IMR-90 (cell line): ENCODE measurements around the gene CERS6. TPM values are rescaled to one million over a fixed set of nuclear protein-coding genes. Genes with fewer than 3 reads are reported as not detected.

ENCODE experiments used
- ATAC-seq: fragments of 200-7000 bp; cut with Tn5 transposase; 2 replicates; pipeline ENCODE4 v1.9.1; 2020; ENCODE audit warnings: low read depth, mild to moderate bottlenecking, moderate library complexity
- BruUV-seq: library from RNA; stranded (reverse); fragments of 400-500 nt; replicated peaks from 2 replicates; lab custom pipeline; 2021; lab: Mats Ljungman, UMichigan
- CTCF ChIA-PET: fragments of 300-600 bp; formaldehyde crosslinking; extraction: SDS; loops from one replicate; lab custom pipeline; 2021; ENCODE audit warnings: antibody characterized with exemption; lab: Yijun Ruan, JAX
- POLR2A ChIA-PET: fragments of 300-600 bp; sonication (Branson Sonifier 250); formaldehyde crosslinking; loops from one replicate; lab custom pipeline; 2022; ENCODE audit warnings: antibody characterized with exemption; ENCODE audit not compliant: unreplicated experiment; lab: Charles Lee
- DNase-seq: peaks from one replicate; pipeline ENCODE4 v3.0.0; 2013
- H2AFZ ChIP-seq: replicated peaks from 2 replicates; pipeline ENCODE3; 2013; ENCODE audit warnings: low read length, mild to moderate bottlenecking; ENCODE audit not compliant: poor library complexity
- H2AK5ac ChIP-seq: 2 replicates; pipeline ENCODE4 v1.6.1; 2013; ENCODE audit warnings: low read depth, low read length, inconsistent platforms
- H2AK9ac ChIP-seq: replicated peaks from 2 replicates; pipeline ENCODE3; 2013; ENCODE audit warnings: mild to moderate bottlenecking, low read depth, low read length, moderate library complexity; ENCODE audit not compliant: poor library complexity
- H2BK120ac ChIP-seq: 2 replicates; pipeline ENCODE4 v1.6.1; 2013; ENCODE audit warnings: low read depth, low read length, inconsistent platforms
- H2BK15ac ChIP-seq: 3 replicates; pipeline ENCODE4 v1.6.1; 2013; ENCODE audit warnings: low read depth, low read length, inconsistent platforms
- H2BK20ac ChIP-seq: 2 replicates; pipeline ENCODE4 v1.6.1; 2013; ENCODE audit warnings: low read depth, mild to moderate bottlenecking, inconsistent platforms, low read length, moderate library complexity
- H2BK5ac ChIP-seq: 2 replicates; pipeline ENCODE4 v1.6.1; 2013; ENCODE audit warnings: mild to moderate bottlenecking, low read depth, low read length, inconsistent platforms; ENCODE audit not compliant: poor library complexity, severe bottlenecking
- H3K14ac ChIP-seq: replicated peaks from 2 replicates; pipeline ENCODE4 v1.6.1; 2013; ENCODE audit warnings: low read depth, low read length, inconsistent platforms
- H3K18ac ChIP-seq: 2 replicates; pipeline ENCODE4 v1.6.1; 2013; ENCODE audit warnings: low read depth, low read length, control low read depth
- H3K23ac ChIP-seq: 2 replicates; pipeline ENCODE4 v1.6.1; 2013; ENCODE audit warnings: low read depth, low read length, inconsistent platforms
- H3K27ac ChIP-seq: 2 replicates; pipeline ENCODE4 v1.5.1; 2013; ENCODE audit warnings: mild to moderate bottlenecking, control low read depth, low read length; ENCODE audit not compliant: insufficient read depth
- H3K27me3 ChIP-seq: 2 replicates; pipeline ENCODE4 v1.6.1; 2013; ENCODE audit warnings: low read length; ENCODE audit not compliant: control insufficient read depth, insufficient read depth
- H3K36me3 ChIP-seq: 2 replicates; pipeline ENCODE4 v1.6.1; 2013; ENCODE audit warnings: low read length, mixed read lengths; ENCODE audit not compliant: control insufficient read depth, insufficient read depth
- H3K4ac ChIP-seq: 2 replicates; pipeline ENCODE4 v1.6.1; 2013; ENCODE audit warnings: low read depth, low read length, inconsistent platforms
- H3K4me1 ChIP-seq: 2 replicates; pipeline ENCODE4 v1.6.1; 2013; ENCODE audit warnings: low read length, mixed read lengths; ENCODE audit not compliant: control insufficient read depth, insufficient read depth
- H3K4me2 ChIP-seq: 2 replicates; pipeline ENCODE4 v1.6.1; 2013; ENCODE audit warnings: low read depth, mild to moderate bottlenecking, control low read depth, low read length, moderate library complexity
- H3K4me3 ChIP-seq: 2 replicates; pipeline ENCODE4 v1.5.1; 2013; ENCODE audit warnings: low read depth, mild to moderate bottlenecking, control low read depth, low read length, moderate library complexity; ENCODE audit not compliant: insufficient read depth
- H3K56ac ChIP-seq: 2 replicates; pipeline ENCODE4 v1.6.1; 2013; ENCODE audit warnings: low read length, inconsistent platforms; ENCODE audit not compliant: insufficient read depth; ENCODE audit errors: extremely low read depth
- H3K79me1 ChIP-seq, 2 experiments: 2 replicates each; pipeline ENCODE4 v1.6.1; 2013; ENCODE audit warnings: low read length in 2 of 2, inconsistent platforms in 1 of 2, low read depth in 1 of 2
- H3K9ac ChIP-seq: 2 replicates; pipeline ENCODE4 v1.6.1; 2013; ENCODE audit warnings: low read depth, low read length, control low read depth
- H3K9me1 ChIP-seq: 2 replicates; pipeline ENCODE4 v1.6.1; 2013; ENCODE audit warnings: low read length, inconsistent platforms; ENCODE audit not compliant: insufficient read depth
- H3K9me3 ChIP-seq: 2 replicates; pipeline ENCODE4 v1.6.1; 2013; ENCODE audit warnings: low read length; ENCODE audit not compliant: control insufficient read depth, insufficient read depth
- H4K20me1 ChIP-seq: 2 replicates; pipeline ENCODE4 v1.6.1; 2013; ENCODE audit warnings: low read length, inconsistent platforms; ENCODE audit not compliant: insufficient read depth
- H4K5ac ChIP-seq: 2 replicates; pipeline ENCODE4 v1.6.1; 2013; ENCODE audit warnings: mild to moderate bottlenecking, low read depth, low read length, control low read depth
- H4K8ac ChIP-seq, 2 experiments: 2 replicates each; pipeline ENCODE4 v1.6.1; 2013; ENCODE audit warnings: low read depth in 2 of 2, low read length in 2 of 2, control low read depth in 1 of 2, inconsistent platforms in 1 of 2
- H4K91ac ChIP-seq: 2 replicates; pipeline ENCODE4 v1.6.1; 2013; ENCODE audit warnings: low read depth, low read length, inconsistent platforms; ENCODE audit not compliant: insufficient read depth
- BHLHE40 ChIP-seq: fragments of 150-350 bp; IDR thresholded peaks from 2 replicates; pipeline ENCODE4 v1.6.1; 2016; ENCODE audit warnings: mild to moderate bottlenecking, low read depth, low read length
- CEBPB ChIP-seq: IDR thresholded peaks from 2 replicates; pipeline ENCODE4 v1.6.1; 2012; ENCODE audit warnings: low read depth, low read length, improper control_type of control experiment
- CHD1 ChIP-seq: IDR thresholded peaks from 2 replicates; pipeline ENCODE4 v1.6.1; 2012; ENCODE audit warnings: low read depth, low read length, improper control_type of control experiment
- CTCF ChIP-seq: conservative IDR thresholded peaks from 2 replicates; pipeline ENCODE4 v1.5.1; 2012; ENCODE audit warnings: mild to moderate bottlenecking, low read depth, low read length, improper control_type of control experiment
- ELK1 ChIP-seq: fragments of 150-350 bp; IDR thresholded peaks from 2 replicates; pipeline ENCODE4 v1.6.1; 2016; ENCODE audit warnings: low read depth, mild to moderate bottlenecking, low read length, moderate library complexity, borderline replicate concordance
- FOS ChIP-seq: fragments of 150-350 bp; IDR thresholded peaks from 2 replicates; pipeline ENCODE4 v1.6.1; 2016; ENCODE audit warnings: low read depth, low read length
- MAFK ChIP-seq: IDR thresholded peaks from 2 replicates; pipeline ENCODE4 v1.6.1; 2012; ENCODE audit warnings: low read depth, low read length, improper control_type of control experiment
- MAZ ChIP-seq: IDR thresholded peaks from 2 replicates; pipeline ENCODE4 v1.6.1; 2012; ENCODE audit warnings: low read depth, mild to moderate bottlenecking, low read length, improper control_type of control experiment, moderate library complexity, borderline replicate concordance
- MXI1 ChIP-seq: IDR thresholded peaks from 2 replicates; pipeline ENCODE4 v1.6.1; 2012; ENCODE audit warnings: low read depth, mild to moderate bottlenecking, low read length, moderate library complexity, borderline replicate concordance
- NFE2L2 ChIP-seq: fragments of 150-350 bp; IDR thresholded peaks from 2 replicates; pipeline ENCODE4 v1.6.1; 2016; ENCODE audit warnings: low read depth, mild to moderate bottlenecking, low read length
- POLR2A ChIP-seq: IDR thresholded peaks from 2 replicates; pipeline ENCODE4 v1.6.1; 2012; ENCODE audit warnings: mild to moderate bottlenecking, low read depth, low read length
- RAD21 ChIP-seq: IDR thresholded peaks from 2 replicates; pipeline ENCODE4 v1.6.1; 2012; ENCODE audit warnings: low read length, improper control_type of control experiment
- RCOR1 ChIP-seq: IDR thresholded peaks from 2 replicates; pipeline ENCODE4 v1.6.1; 2012; ENCODE audit warnings: mild to moderate bottlenecking, low read length, improper control_type of control experiment; ENCODE audit not compliant: insufficient replicate concordance
- RFX5 ChIP-seq: IDR thresholded peaks from 2 replicates; pipeline ENCODE4 v1.8.0; 2012; ENCODE audit warnings: low read depth, mild to moderate bottlenecking, low read length, moderate library complexity
- SMC3 ChIP-seq: fragments of 150-350 bp; IDR thresholded peaks from 2 replicates; pipeline ENCODE4 v1.6.1; 2016; ENCODE audit warnings: low read depth, mild to moderate bottlenecking, antibody characterized with exemption, low read length, moderate library complexity
- USF2 ChIP-seq: fragments of 150-350 bp; IDR thresholded peaks from 2 replicates; pipeline ENCODE4 v1.6.1; 2017; ENCODE audit warnings: mild to moderate bottlenecking, antibody characterized with exemption, low read length, low read depth
- WGBS, 2 experiments: methylation state at CpG; one replicate each; pipeline versions ENCODE4 v1.1.5 to v1.1.7; 2013; ENCODE audit warnings: missing lambda C conversion rate in 2 of 2; ENCODE audit not compliant: insufficient read length in 1 of 2; ENCODE audit errors: extremely low coverage in 2 of 2; 5-methylcytosine and 5-hydroxymethylcytosine counted together
- dilution Hi-C: fragments of 300-500 bp; cut with HindIII; formaldehyde crosslinking; loops from one replicate; pipeline ENCODE4 v1.14.3; 2018; ENCODE audit warnings: low sequenced_read_pairs; ENCODE audit not compliant: unreplicated experiment
- in situ Hi-C: fragments of 300-500 bp; cut with MboI; formaldehyde crosslinking; loops from 3 replicates; pipeline ENCODE4 v1.14.3; 2019; ENCODE audit warnings: low sequenced_read_pairs, inconsistent platforms, mixed read lengths
- intact Hi-C: fragments of 100-400 bp; cut with micrococcal nuclease; formaldehyde crosslinking; loops from 2 replicates; pipeline ENCODE4 v1.10.0; 2022
- polyA plus RNA-seq, 3 experiments: library from polyadenylated mRNA; depleted of rRNA; stranded (reverse); fragments of >200 nt; gene quantifications; 2 replicates each; pipeline ENCODE4 v1.2.3, GENCODE V29; 2012; ENCODE audit warnings: low replicate concordance in 1 of 3
- total RNA-seq: library from RNA; depleted of rRNA; stranded (reverse); fragments of >200 nt; gene quantifications from 2 replicates; pipeline ENCODE4 v1.2.3, GENCODE V29; 2012

CERS6 gene
- total and polyA plus RNA-seq, 2 of the 4 experiments (the other 2 are of a cell fraction): 2.1 to 5.7 TPM

GRCh38 chr2:168469281-168469988 is 13.4 kb downstream of the CERS6 start:
- Histone ChIP-seq H2BK5ac (no peak overlapping the region), H2AK5ac (no peak overlapping the region), H3K4me3 (no peak overlapping the region), H2AFZ (no peak overlapping the region), H2AK9ac (no peak overlapping the region), H3K18ac (no peak overlapping the region), H3K36me3 (no peaks in the 10 kb centered on the region), H4K5ac (no peak overlapping the region), H3K4me1 (no peaks in the 10 kb centered on the region), H2BK15ac (no peak overlapping the region), H4K91ac (no peak overlapping the region), H3K14ac (no peak overlapping the region), H2BK120ac (no peak overlapping the region), H3K4ac (no peak overlapping the region), H4K20me1 (no peaks in the 10 kb centered on the region), H3K27ac (no peak overlapping the region), H3K27me3 (no peaks in the 10 kb centered on the region), H3K9me1 (no peaks in the 10 kb centered on the region), H3K79me1 (no peaks in the 10 kb centered on the region; a peak in 1 of 4 replicates), H3K56ac (no peak overlapping the region), H3K4me2 (no peak overlapping the region), H3K9me3 (no peaks in the 10 kb centered on the region), H3K9ac (no peak overlapping the region), H3K23ac (no peak overlapping the region), H2BK20ac (no peak overlapping the region), H4K8ac (no peak overlapping the region)
- ChIA-PET CTCF (no interaction called here), POLR2A (no interaction called here)
- TF ChIP-seq USF2: no peak
- TF ChIP-seq POLR2A: no peak
- no peak for TF ChIP-seq RFX5
- no peak for TF ChIP-seq RCOR1
- no peak for TF ChIP-seq MXI1
- no peak for TF ChIP-seq MAFK
- TF ChIP-seq NFE2L2: no peak
- no peak for TF ChIP-seq ELK1
- no peak for TF ChIP-seq SMC3
- TF ChIP-seq CTCF: no peak
- no peak for TF ChIP-seq BHLHE40
- TF ChIP-seq RAD21: no peak
- TF ChIP-seq MAZ: no peak
- TF ChIP-seq CEBPB: no peak
- no peak for TF ChIP-seq CHD1
- TF ChIP-seq FOS: no peak
- no CpG with 5 or more reads among the region's 3 CpGs for WGBS, 2 experiments
- ATAC-seq (no peak), DNase-seq (no peak)
- BruUV-seq: no TSS peak
- in situ Hi-C loops (no loop called here), intact Hi-C loops (no loop called here), dilution Hi-C loops (no loop called here)
